Caco-2 (cell line): ENCODE results near the gene MXD1. TPM values are rescaled to one million over a fixed set of nuclear protein-coding genes. Genes with fewer than 3 reads are reported as not detected.

Experiments used
- BruUV-seq: library from RNA; stranded (reverse); fragments of 400-500 nt; replicated peaks from 2 replicates; lab custom pipeline; 2021; lab: Mats Ljungman, UMichigan
- CTCF ChIA-PET: fragments of 300-600 bp; sonication (Branson Sonifier 250); formaldehyde crosslinking; loops from one replicate; lab custom pipeline; 2022; ENCODE audit warnings: antibody characterized with exemption; lab: Charles Lee
- POLR2A ChIA-PET: fragments of 300-600 bp; sonication (Branson Sonifier 250); formaldehyde crosslinking; loops from one replicate; lab custom pipeline; 2022; ENCODE audit warnings: antibody characterized with exemption; lab: Charles Lee
- DNase-seq, 2 experiments: peaks; one replicate each; pipeline versions ENCODE4 v3.0.0 to v3.0.0-alpha.2; 2020 to 2022
- H3K27me3 ChIP-seq: replicated peaks from 2 replicates; pipeline ENCODE4 v1.6.0; 2011; ENCODE audit warnings: low read length; ENCODE audit not compliant: control insufficient read depth, insufficient read depth
- H3K36me3 ChIP-seq: 2 replicates; pipeline ENCODE4 v1.5.1; 2011; ENCODE audit warnings: low read length; ENCODE audit not compliant: control insufficient read depth, insufficient read depth
- H3K4me1 ChIP-seq: fragments of 250-450 bp; sonication (Bioruptor Pico); 2 replicates; pipeline ENCODE4 v1.5.1; 2020; ENCODE audit warnings: mild to moderate bottlenecking
- H3K4me3 ChIP-seq: 2 replicates; pipeline ENCODE4 v1.5.1; 2011; ENCODE audit warnings: low read depth, mild to moderate bottlenecking, control low read depth, low read length
- H3K9me3 ChIP-seq: fragments of 250-450 bp; sonication (Bioruptor Pico); 2 replicates; pipeline ENCODE4 v1.5.1; 2020; ENCODE audit warnings: mild to moderate bottlenecking, moderate library complexity
- H3K27ac Mint-ChIP-seq: one replicate; pipeline ENCODE4 v1.8.0; 2022; ENCODE audit warnings: mixed read lengths; ENCODE audit not compliant: unreplicated experiment
- H3K27me3 Mint-ChIP-seq: one replicate; pipeline ENCODE4 v1.8.0; 2022; ENCODE audit warnings: mixed read lengths; ENCODE audit not compliant: insufficient read depth, unreplicated experiment
- H3K36me3 Mint-ChIP-seq: one replicate; pipeline ENCODE4 v1.8.0; 2022; ENCODE audit warnings: mild to moderate bottlenecking, mixed read lengths; ENCODE audit not compliant: insufficient read depth, unreplicated experiment
- H3K4me1 Mint-ChIP-seq: one replicate; pipeline ENCODE4 v1.8.0; 2022; ENCODE audit warnings: low read depth, mixed read lengths; ENCODE audit not compliant: unreplicated experiment
- H3K4me3 Mint-ChIP-seq: one replicate; pipeline ENCODE4 v1.8.0; 2022; ENCODE audit warnings: mild to moderate bottlenecking, moderate library complexity, mixed read lengths; ENCODE audit not compliant: unreplicated experiment
- H3K9me3 Mint-ChIP-seq: one replicate; pipeline ENCODE4 v1.8.0; 2022; ENCODE audit warnings: mixed read lengths; ENCODE audit not compliant: unreplicated experiment
- CTCF ChIP-seq, 2 experiments: fragments of 200-600 bp in 1 of 2; IDR thresholded peaks; 1 replicate in 1 of 2; 2 replicates in 1 of 2; pipeline versions ENCODE4 v1.5.1 to v1.8.0; 2011 to 2022; ENCODE audit warnings: antibody characterized with exemption in 1 of 2, control low read depth in 1 of 2, inconsistent platforms in 1 of 2, low read depth in 1 of 2, low read length in 1 of 2, mild to moderate bottlenecking in 1 of 2, moderate library complexity in 1 of 2; ENCODE audit not compliant: insufficient read depth in 1 of 2, severe bottlenecking in 1 of 2, unreplicated experiment in 1 of 2
- intact Hi-C: fragments of 100-400 bp; cut with micrococcal nuclease; formaldehyde crosslinking; loops from one replicate; pipeline ENCODE4 v1.10.0; 2022; ENCODE audit not compliant: unreplicated experiment
- total RNA-seq: library from RNA; stranded (reverse); gene quantifications from 2 replicates; pipeline ENCODE4 v1.2.3, GENCODE V29; 2022

The MXD1 gene
- total RNA-seq, 1 experiment from 2014 or later, result 9.5 TPM

DNA sequence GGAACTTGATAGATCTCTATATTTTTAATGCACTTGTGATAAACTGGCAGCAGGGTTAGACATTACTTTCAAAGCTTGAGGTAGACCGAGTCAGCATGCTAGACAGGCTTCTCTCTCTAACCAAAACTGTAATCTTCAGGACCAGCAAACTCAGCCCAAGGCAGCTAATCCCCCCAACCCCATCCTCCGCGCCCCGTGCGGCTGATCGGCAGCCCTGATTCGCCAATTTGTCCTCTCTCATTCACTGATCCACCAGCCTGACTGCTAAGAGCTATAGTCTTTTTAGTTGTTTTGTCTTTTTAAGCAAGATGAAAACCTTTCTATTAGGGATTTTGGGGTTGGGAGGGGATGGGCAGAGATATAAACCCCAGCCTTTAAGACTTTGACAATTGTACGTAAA, 25.8 kb downstream of the MXD1 start:
- ChIA-PET CTCF (no interaction called here), POLR2A (no interaction called here)
- intact Hi-C loops, result no loop called here
- no peak overlapping the region for H3K27ac Mint-ChIP-seq
- H3K4me3 Mint-ChIP-seq, result no peak overlapping the region
- Histone ChIP-seq H3K36me3 (peaks cover 3% of the 10 kb centered on the region), H3K9me3 (no peaks in the 10 kb centered on the region), H3K4me3 (no peak overlapping the region), H3K4me1 (no peaks in the 10 kb centered on the region; the same call in 1 of the 2 replicates), H3K27me3 (no peaks in the 10 kb centered on the region)
- H3K36me3 Mint-ChIP-seq, result peaks cover 58% of the 10 kb centered on the region
- DNase-seq, result no peak
- TF ChIP-seq CTCF (IDR thresholded peaks at IDR 0.05; ENCODE audit: insufficient read depth in 1 of 2, low read depth in 1 of 2, low read length in 1 of 2, severe bottlenecking in 1 of 2, unreplicated experiment in 1 of 2), result no peak
- H3K4me1 Mint-ChIP-seq, result peaks cover 10% of the 10 kb centered on the region
- no peaks in the 10 kb centered on the region for H3K9me3 Mint-ChIP-seq
- BruUV-seq, result no TSS peak
- no peaks in the 10 kb centered on the region for H3K27me3 Mint-ChIP-seq

DNA sequence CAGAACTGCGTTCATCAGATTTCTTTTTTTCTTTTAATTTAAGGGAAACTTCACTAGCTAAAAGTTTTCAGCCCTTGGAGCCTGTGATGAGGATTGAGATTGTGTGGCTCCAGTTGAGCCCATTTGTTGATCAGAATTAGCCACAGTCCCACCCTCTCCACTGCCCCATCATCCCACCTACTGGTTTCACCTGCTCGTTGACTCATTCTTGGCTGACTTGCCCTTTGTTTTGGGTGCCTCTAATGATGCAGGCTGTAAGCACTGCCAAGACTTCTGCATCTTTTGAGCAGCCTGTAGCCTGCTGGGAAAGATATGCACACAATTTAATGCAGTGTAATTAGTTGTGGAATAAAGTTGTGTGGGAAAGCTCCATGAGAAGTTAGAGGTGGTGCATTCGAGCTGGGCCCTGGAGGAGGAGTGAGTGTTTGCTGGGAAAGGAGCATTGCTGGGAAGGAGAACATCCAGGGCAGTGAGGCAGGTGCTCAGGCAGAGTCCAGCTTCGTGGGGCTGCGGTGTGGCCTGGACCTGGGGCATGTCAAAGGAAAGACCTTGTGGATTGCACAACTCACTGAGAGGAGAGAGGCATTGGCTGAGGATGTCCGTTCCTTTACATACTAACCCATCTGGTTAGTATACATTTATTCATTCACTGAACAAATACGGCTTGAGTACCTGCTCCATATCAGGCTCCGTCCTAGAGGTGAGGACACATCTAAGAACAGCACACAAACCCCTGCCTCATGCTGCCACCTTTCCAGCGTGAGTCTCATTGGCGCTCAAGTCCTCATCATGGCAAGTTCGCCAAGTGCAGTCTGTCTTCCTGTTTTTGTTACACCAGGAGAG, 28.3 kb downstream of the MXD1 start:
- Mint-ChIP-seq H3K4me3 (no peak overlapping the region), H3K4me1 (peaks cover 23% of the 10 kb centered on the region), H3K27ac (no peak overlapping the region), H3K9me3 (no peaks in the 10 kb centered on the region), H3K27me3 (no peaks in the 10 kb centered on the region), H3K36me3 (peaks cover 44% of the 10 kb centered on the region)
- Histone ChIP-seq H3K27me3 (no peaks in the 10 kb centered on the region), H3K4me1 (no peaks in the 10 kb centered on the region; the same call in 1 of the 2 replicates), H3K9me3 (no peaks in the 10 kb centered on the region), H3K36me3 (no peaks in the 10 kb centered on the region; the same call in none of the 2 replicates), H3K4me3 (no peak overlapping the region)
- ChIA-PET CTCF (no interaction called here), POLR2A (no interaction called here)
- no peak for DNase-seq
- TF ChIP-seq CTCF (IDR thresholded peaks at IDR 0.05; ENCODE audit: insufficient read depth in 1 of 2, low read depth in 1 of 2, low read length in 1 of 2, severe bottlenecking in 1 of 2, unreplicated experiment in 1 of 2), result no peak
- BruUV-seq, result no TSS peak
- intact Hi-C loops, result no loop called here

- intact Hi-C loops, result no loop called here
- Mint-ChIP-seq H3K4me1 (peaks cover 26% of the 10 kb centered on the region), H3K27ac (no peak overlapping the region), H3K36me3 (peaks cover 36% of the 10 kb centered on the region), H3K27me3 (no peaks in the 10 kb centered on the region), H3K4me3 (no peak overlapping the region), H3K9me3 (no peaks in the 10 kb centered on the region)
- no peak for DNase-seq
- no peaks in the 10 kb centered on the region; the same call in none of the 2 replicates for H3K36me3 ChIP-seq
- CTCF ChIA-PET, result no interaction called here
- H3K9me3 ChIP-seq, result no peaks in the 10 kb centered on the region
- no TSS peak for BruUV-seq
- no peaks in the 10 kb centered on the region for H3K27me3 ChIP-seq
- H3K4me3 ChIP-seq, result no peak overlapping the region
- no peak for TF ChIP-seq CTCF (IDR thresholded peaks at IDR 0.05; ENCODE audit: insufficient read depth in 1 of 2, low read depth in 1 of 2, low read length in 1 of 2, severe bottlenecking in 1 of 2, unreplicated experiment in 1 of 2)
- POLR2A ChIA-PET, result no interaction called here
- H3K4me1 ChIP-seq, result no peaks in the 10 kb centered on the region; the same call in 1 of the 2 replicates
Observed at GRCh38 chr2:69943843-69944525, 29.1 kb downstream of the MXD1 start.
